Adipose tissue (tissue), 3 donors: ENCODE data around the gene KRT9. TPM values are rescaled to one million over a fixed set of nuclear protein-coding genes. Genes with fewer than 3 reads are reported as not detected.

Experiments
- H3K27ac ChIP-seq: one replicate; pipeline ENCODE4 v1.5.1; 2013; ENCODE audit warnings: low read depth, low read length
- WGBS, 3 donors: extraction: QIAGEN DNeasy Blood & Tissue Kit; methylation state at CpG; one replicate each; pipeline ENCODE4 v1.1.7; 2013; 5-methylcytosine and 5-hydroxymethylcytosine counted together
- polyA plus RNA-seq, 3 donors: library from polyadenylated mRNA; stranded (reverse); fragments of 200-250 nt; gene quantifications; one replicate each; pipeline ENCODE4 v1.2.3, GENCODE V29; 2013
- donor health status: healthy with polysubstance abuse.
- donor health status: Bipolar disorder and iron deficiency.
- donor health status: healthy.

The KRT9 gene
- polyA plus RNA-seq, 3 donors: not detected

DNA sequence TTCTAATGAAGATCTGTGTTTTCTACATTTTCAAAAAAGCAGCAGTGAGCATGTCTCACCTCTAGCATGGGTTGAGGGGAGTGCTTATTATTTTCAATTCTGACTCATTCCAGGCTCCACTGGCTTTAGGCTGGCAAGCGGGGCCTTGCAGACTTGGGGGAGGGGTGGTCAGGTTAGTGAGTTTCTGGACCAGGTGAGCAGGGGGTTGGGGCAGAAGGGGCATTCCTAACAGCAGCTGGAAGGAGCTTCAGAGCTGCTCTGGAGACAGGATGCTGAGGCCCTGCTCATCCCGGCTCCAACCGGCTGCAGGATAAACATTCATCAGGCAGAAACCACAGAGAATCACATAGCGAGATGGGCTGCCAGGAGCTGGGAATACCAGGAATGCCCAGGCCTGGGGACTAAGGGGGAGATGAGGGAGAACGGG, 33.3 kb downstream of the KRT9 start:
- 73 to 88% (median 77%) methylated on average over 5 of the region's 5 CpGs for whole genome bisulfite sequencing, 3 donors
- no peak overlapping the region for H3K27ac ChIP-seq

DNA sequence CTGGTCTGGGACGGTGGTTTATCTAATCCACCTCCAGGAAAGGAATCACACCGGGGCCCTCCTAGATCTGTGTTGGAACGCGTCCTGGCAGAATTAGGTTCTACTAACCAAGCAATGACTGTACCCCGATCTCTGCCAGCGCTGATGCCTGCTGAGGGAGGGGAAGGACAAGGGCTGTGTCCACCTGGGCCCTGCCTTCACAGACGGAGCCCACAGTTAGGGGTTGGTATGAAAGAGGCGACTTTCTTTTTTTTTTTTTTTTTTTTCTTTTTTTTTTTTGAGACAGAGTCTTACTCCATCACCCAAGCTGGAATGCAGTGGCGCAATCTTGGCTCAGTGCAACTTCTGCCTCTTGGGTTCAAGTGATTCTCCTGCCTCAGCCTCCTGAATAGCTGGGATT, 33.9 kb downstream of the KRT9 start:
- 78 to 88% (median 79%) methylated on average over 9 of the region's 9 CpGs for WGBS, 3 donors
- no peak overlapping the region for H3K27ac ChIP-seq

DNA sequence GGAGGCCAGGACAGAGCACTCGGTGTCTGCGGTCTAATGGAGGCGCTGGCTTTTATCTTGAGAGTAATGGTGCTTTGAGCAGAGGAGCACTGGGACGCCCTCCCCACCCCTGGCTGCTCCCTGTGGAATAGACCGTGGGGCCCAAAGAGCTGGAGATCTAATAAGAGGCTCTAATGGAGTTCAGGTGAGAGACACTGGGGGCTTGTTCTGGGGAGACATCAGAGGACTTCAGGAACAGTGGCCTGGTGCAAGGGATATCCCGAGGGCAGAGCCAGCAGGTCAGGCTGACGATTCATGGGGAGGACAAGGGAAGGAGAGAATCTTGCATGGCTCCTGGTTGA, 34.3 kb downstream of the KRT9 start:
- WGBS, 3 donors: 75 to 93% (median 85%) methylated on average over 7 of the region's 7 CpGs
- no peak overlapping the region for H3K27ac ChIP-seq

DNA sequence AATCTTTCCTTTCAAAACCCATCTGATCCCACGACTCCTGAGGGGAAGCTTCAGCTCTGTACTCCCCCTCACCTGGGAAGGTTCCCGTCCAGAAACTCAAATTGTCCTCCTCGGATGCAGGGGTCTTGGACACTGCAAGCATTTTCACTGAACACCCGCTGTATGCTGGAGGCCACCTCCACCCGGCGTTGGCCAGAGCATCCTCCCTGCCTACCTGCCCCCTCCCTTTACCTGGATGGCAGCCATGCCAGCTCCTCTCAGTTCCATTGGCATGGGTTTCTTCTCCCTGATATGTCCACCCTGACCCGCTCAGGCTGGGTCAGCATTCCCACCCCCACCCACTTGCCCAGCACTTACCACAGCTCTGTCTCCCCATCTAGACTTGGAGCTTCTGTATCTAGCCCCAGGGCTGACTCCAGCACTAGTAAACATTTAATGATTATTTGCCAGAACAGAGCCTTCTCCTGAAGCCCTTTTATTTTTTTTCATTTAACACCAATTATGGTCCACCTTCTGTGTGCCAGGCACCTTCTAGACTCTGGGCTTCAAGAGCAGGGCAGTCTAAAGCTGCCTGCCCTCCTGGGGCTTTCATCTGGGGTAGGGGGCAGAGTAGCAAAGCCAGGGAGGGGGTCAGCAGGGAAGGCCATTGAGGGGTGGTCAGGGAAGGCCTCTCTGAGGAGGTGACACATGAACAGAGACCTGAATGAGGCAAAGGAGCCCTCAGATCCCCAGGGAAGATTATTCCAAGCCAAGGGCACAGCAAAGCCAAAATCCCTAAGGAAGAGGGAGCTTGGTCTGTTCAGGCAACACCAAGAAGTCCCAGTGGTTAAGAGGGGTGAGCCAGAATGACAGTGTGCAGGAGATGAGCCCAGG, 34.9 kb downstream of the KRT9 start:
- WGBS, 3 donors: 81 to 87% (median 85%) methylated on average over 7 of the region's 7 CpGs
- H3K27ac ChIP-seq: no peak overlapping the region

DNA sequence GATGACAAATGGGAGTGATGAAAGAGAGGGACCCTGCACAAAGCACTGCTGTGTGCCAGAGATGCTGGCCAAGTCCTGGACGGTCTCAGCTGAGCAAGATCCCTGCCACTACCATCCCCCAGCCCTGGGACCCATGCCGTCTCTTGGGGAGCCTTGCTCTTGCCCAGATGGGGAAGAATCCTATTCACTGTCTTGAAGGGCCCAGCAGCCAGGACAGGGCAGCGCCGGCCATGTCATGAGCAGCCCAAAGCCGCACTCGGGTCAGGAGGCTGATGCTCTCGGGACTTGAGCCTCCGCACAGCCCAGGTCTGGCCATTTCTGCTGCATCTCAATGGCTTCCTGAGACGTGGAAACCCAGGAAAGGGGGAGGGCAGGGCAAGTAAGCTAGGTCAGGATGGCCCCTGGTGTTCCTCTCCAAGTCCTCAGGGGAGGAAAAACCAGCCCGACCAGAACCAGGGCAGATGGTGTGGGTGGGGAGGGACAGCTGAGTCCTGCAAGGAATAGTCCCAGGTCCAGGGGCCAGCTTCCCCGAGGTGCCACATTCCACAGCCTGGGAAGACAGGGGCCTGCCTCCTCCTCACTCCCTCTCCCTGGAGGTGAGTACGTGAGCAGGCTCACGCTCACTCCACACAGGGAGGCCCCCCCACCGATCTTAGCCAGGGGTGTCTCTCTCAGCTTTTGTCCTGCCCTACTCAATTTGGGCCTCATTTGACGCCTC, 35.9 kb downstream of the KRT9 start:
- 64 to 66% (median 65%) methylated on average over 15 of the region's 15 CpGs for WGBS, 3 donors
- H3K27ac ChIP-seq: no peak overlapping the region

DNA sequence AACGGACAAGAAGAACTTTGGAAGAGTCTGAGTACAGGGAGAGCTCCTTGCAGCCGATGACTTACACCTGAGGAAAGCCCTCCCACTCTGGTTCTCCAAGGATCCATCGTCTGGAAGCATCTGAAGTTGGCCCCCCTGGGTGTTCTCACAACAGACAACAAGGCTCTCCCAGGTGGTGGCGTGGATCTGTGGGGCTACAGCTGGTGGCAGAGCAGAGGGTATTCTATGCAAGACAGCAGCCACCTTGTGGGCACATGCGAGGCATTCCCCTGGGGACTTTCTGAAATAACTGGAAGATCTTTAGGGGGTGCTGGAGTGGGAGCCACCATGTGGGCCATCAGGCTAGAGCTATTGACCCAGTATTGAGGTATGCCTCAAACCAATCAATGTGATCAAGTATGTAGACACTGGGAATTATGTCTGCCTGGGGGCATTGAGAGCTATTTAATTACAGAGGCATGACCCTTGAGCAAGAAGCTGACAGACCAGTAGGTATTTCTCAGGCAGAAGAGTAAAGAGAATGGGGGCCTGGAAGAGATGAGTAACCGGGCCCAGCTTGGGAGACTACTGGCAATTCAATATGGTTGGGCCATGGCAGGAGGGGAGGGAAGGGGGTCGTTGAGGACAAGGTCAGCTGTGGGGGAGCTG, 36.8 kb downstream of the KRT9 start:
- 71 to 76% (median 73%) methylated on average over 7 of the region's 7 CpGs for WGBS, 3 donors
- no peak overlapping the region for H3K27ac ChIP-seq

DNA sequence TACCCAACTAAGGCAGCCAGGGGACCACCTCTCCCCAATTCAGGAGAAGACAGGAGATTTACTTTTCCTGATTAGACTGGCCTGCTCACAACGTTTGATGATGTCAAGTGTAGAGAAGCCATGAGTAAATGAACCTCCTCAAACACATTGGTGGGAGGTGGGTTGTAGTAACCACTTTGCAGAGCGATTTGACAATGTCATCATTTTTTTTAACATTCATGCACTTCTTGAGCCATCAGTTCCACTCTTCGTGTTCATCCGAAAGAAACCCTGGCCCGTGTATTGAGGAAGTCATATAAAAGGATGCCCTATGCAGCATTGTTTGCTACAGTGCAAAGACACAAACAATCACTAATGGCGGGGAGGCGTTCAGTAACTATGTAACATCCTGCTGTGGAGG, 38.2 kb downstream of the KRT9 start:
- no peak overlapping the region for H3K27ac ChIP-seq
- 75 to 84% (median 82%) methylated on average over 7 of the region's 7 CpGs for WGBS, 3 donors

DNA sequence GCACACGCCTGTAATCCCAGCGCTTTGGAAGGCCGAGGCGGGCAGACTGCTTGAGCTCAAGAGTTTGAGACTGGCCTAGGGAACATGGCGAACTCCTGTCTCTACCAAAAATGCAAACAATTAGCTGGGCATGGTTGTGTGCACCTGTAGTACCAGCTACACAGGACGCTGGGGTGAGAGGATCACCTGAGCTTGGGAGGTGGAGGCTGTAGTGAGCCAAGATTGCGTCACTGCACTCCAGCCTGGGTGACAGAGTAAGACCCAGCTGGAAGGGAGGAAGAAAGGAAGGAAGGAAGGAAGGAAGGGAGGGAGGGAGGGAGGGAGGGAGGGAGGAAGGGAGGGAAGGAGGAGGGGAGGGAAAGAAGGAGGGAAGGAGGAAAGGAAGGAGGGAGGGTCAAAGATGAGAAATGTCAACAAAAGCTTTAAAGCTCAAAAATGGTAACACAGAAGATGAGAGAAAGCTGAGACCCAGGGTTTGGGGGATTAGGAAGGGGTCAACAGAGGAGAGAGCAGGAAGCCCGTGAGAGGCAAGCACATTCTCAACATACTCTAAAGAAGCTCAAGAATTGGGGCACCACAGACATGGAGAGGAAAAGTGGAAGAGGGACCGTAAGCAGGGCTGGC, 38.8 kb downstream of the KRT9 start:
- WGBS, 3 donors: 77 to 88% (median 81%) methylated on average over 9 of the region's 9 CpGs
- H3K27ac ChIP-seq: no peak overlapping the region

DNA sequence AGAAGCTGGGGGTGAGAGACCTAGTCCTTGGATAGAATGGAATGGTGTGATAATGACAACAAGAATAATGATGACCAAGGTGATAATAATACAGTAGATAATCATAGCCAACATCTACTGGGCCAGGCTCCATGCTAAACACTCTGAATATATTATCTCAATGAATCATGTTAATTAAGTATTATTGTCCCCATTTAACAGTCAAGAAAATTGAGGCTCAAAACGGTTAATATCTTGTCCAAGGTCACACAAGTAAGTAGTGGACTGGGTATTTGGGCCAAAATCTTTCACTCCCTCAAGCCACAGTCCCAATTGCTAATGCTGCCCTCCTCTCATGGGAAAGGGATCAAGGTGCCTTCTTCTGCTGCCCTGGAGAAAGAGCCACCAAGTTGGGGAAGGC, 39.9 kb downstream of the KRT9 start:
- H3K27ac ChIP-seq: no peak overlapping the region
- WGBS, 3 donors: 47 to 79% (median 72%) methylated on average over 1 of the region's 1 CpG

DNA sequence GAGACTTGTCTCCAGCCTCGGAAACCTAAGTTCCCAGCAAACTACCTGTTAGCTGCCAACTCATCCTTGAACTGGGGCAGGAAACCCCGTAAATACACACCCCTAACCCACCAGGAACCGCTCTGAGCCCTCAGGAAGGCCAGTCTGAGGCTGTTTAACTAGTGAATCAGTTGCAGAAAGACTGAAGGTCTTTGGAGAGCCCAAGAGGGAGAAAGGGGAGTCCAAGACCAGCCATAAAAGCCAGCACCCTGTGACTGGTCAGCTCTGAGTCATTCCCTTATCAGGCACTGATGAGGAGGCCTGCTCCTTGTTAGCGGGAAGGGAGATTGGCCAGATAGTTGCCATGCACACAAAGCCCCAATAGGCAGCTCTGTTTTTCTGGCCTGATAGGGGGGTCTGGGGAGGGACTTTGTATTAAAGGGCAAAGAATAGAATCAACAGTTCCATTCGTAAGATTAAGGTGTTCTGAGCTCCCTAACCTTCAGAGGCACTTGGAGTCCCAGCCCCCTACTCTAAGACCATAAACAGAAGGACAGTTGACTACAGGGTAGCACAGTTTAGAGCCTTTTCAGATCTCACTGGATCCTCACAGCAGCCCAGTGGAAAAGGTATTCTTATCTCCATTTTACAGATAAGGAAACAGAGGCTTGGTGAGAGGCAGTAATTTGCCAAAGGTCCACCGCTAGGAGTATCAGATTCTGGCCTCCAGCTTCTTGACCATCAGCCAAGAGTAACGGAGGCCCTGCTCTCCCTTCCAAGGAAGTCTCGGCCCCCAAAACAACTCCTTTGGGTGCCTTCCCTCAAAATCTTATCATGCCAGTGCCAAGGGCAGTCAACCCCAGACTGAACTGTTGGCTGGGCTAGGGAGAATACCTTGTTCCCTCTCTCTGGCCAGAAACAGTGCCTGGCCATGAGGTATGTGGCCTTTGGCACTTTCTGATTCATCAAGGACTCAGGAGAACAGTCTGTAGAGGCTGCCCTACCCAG, 41.5 kb downstream of the KRT9 start:
- 64 to 76% (median 69%) methylated on average over 8 of the region's 8 CpGs for WGBS, 3 donors
- H3K27ac ChIP-seq: no peak overlapping the region

DNA sequence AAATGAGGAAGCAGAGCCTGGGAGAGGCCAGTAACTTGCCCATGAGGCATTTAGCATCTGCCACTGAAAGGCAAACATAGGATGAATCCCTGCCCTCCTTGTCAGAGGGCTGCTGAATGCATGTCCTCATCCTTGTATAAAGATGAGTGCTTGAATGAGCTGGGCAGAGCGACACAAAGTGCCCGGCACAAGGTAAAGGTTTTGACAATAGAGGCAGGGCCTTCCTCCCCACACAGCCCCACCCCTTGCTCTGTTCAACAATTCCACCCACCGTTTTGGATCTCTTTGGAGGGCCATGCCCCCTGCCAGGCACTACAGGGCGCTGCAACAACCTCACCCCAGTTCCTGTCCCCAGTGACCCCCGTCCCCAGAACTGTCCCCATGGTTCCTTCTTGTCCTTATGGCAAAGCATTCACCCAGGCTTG, 42.4 kb downstream of the KRT9 start:
- 66 to 89% (median 73%) methylated on average over 5 of the region's 5 CpGs for WGBS, 3 donors
- no peak overlapping the region for H3K27ac ChIP-seq

DNA sequence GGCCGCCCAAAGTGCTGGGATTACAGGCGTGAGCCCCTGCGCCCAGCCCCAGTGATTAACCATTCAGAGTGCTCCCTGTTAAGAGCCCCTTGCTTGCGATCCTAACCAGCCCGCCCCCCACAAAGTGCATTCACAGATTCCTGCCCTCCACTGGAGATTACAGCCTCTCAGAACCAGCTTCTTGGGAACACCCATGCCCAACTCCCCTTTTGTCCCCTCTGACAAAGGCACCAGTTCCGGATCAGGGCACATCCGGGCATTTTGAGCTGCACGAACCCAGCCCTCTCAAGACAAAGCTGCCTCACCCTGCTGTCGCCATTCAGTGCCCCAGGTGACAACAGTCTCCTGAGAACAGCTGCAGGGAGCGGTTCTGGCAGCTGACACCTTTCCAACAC, 42.9 kb downstream of the KRT9 start:
- WGBS, 3 donors: 56 to 83% (median 56%) methylated on average over 10 of the region's 10 CpGs
- H3K27ac ChIP-seq: no peak overlapping the region

DNA sequence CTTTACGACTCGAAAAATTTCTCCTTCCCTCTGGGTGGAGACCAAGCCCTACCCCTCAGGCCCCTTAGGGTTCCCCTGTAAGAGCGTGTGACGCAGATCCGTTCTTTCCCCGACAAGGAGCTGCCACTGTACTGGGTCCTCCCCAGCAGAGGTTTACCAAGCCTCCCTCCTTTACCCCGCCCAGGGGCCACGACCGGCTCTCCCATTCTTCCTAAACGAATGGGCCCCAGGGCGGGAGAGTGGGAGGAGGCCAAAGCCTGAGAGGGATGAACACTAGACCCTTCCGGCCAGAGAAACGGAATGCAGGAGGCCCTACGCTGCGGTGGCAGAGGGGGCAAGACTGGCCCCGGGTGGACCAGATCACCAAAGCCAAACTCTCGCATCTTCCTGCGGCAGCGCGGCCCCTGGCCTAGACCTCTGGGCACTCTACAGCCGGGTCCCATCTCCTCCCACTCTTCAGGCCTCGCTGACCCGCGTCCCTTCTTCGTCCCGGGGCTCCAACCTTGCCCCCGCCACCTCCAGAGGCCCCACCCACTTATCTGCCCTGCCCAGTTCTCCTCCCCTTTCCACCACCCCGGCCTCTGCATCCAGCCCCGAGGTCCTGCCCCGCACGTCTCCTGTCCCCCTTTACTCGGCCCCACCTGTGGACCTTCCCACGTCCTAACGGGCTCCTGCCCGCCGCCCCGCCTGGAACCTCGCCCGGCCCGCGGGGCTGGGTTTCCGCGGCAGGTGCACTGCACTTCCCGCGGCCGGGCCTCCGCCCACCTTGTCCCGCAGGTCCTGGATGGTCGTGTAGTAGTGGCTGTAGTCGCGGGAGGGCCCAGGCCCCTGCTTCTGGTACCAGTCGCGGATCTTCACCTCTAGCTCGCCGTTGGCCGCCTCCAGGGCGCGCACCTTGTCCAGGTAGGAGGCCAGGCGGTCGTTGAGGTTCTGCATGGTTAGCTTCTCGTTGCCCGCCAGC, 44.5 kb downstream of the KRT9 start:
- 7 to 12% (median 10%) methylated on average over 56 to 62 of the region's 62 CpGs for WGBS, 3 donors
- H3K27ac ChIP-seq: no peak overlapping the region

DNA sequence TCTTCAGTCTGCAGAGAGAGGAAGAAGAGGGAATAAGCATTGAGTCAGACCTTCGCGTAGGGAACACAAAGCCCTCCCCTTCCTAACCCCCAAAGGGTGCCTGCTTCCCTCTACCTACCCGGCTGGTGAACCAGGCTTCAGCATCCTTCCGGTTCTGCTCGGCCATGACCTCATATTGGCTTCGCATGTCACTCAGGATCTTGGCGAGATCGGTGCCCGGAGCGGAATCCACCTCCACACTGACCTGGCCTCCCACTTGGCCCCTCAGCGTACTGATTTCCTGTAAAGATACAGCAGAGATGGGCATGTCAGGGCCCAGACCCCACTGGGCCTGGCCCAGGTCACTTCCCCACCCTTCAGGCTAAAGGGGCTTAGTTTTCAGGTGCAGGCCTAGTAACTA, 47.6 kb downstream of the KRT9 start:
- no peak overlapping the region for H3K27ac ChIP-seq

DNA sequence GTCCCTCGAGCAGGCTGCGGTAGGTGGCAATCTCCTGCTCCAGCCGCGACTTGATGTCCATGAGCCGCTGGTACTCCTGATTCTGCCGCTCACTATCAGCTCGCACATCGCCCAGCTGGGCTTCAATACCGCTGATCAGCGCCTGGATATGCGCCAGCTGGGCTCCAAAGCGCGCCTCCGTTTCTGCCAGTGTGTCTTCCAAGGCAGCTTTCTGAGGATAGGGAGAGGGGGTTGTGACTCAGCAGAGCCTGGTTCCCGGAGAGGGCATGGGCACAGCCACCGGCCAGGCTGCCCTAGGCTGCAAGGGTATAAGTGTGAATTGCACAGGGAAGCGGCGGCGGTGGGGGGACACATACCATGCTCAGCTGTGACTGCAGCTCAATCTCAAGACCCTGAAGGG, 48.1 kb downstream of the KRT9 start:
- WGBS, 3 donors: 73 to 82% (median 80%) methylated on average over 19 of the region's 19 CpGs
- H3K27ac ChIP-seq: no peak overlapping the region

More for the DNA sequence above, 47.6 kb downstream of the KRT9 start:
- WGBS, 3 donors: 83 to 89% (median 86%) methylated on average over 11 of the region's 11 CpGs

DNA sequence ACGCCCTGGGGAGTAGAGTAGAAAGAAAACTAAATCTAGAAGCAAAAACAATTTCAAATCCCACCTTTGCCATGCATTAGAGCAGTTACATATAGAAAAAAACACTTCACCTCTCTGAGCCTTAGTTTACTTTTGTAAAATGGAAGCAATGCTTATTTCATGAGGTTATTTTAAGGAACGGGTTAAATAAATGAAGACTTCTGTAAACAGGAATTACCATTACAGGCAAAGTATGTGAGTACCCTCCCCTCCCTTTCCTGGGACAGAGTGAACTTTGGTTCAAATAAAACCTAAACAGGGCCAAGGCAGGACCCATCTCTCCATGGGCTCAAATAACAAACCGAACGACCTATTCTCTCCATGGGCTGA, 48.6 kb downstream of the KRT9 start:
- WGBS, 3 donors: 60 to 83% (median 68%) methylated on average over 4 of the region's 4 CpGs
- H3K27ac ChIP-seq: no peak overlapping the region
